Suprapubic skin (tissue), 4 donors: ENCODE results near the gene CHST12. TPM values are rescaled to one million over a fixed set of nuclear protein-coding genes. Genes with fewer than 3 reads are reported as not detected.

Experiments
- DNase-seq, 2 donors: peaks; one replicate each; pipeline ENCODE4 v3.0.0-alpha.2; 2019; ENCODE audit warnings: low spot score in 2 of 2
- H3K27ac ChIP-seq: fragments of 200-600 bp; sonication (generic); one replicate; pipeline ENCODE4 v1.5.1; 2019
- H3K27me3 ChIP-seq: fragments of 200-600 bp; sonication (generic); one replicate; pipeline ENCODE4 v1.5.1; 2019
- H3K36me3 ChIP-seq: fragments of 200-600 bp; sonication (generic); one replicate; pipeline ENCODE4 v1.5.1; 2019
- H3K4me1 ChIP-seq: fragments of 200-600 bp; sonication (generic); one replicate; pipeline ENCODE4 v1.5.1; 2019
- H3K4me3 ChIP-seq: fragments of 200-600 bp; sonication (generic); one replicate; pipeline ENCODE4 v1.5.1; 2019; ENCODE audit warnings: mild to moderate bottlenecking
- H3K9me3 ChIP-seq: fragments of 200-600 bp; sonication (generic); one replicate; pipeline ENCODE4 v1.5.1; 2019
- EP300 ChIP-seq: sonication (generic); formaldehyde crosslinking; IDR thresholded peaks from one replicate; pipeline ENCODE4 v1.6.1; 2017; ENCODE audit warnings: antibody characterized with exemption
- POLR2A ChIP-seq, 2 donors: fragments of 450-650 bp; IDR thresholded peaks; one replicate each; pipeline ENCODE4 v1.6.1; 2017; ENCODE audit warnings: antibody characterized with exemption in 2 of 2, mild to moderate bottlenecking in 2 of 2, moderate library complexity in 2 of 2
- POLR2AphosphoS5 ChIP-seq, 3 donors: sonication (generic); formaldehyde crosslinking; IDR thresholded peaks; one replicate each; pipeline ENCODE4 v1.6.1; 2017; ENCODE audit warnings: antibody characterized with exemption in 3 of 3
- WGBS: methylation state at CpG from one replicate; pipeline ENCODE4 v1.1.5; 2018; 5-methylcytosine and 5-hydroxymethylcytosine counted together
- total RNA-seq, 4 donors: library from RNA; depleted of rRNA; stranded (reverse); fragments of >200 nt; gene quantifications; one replicate each; pipeline ENCODE4 v1.1.0, GENCODE V29; 2016
- TF ChIP-seq, protein P1 (sequence below), 2 donors: fragments of 200-600 bp in 1 of 2; fragments of 450-650 bp in 1 of 2; sonication (generic) in 1 of 2; IDR thresholded peaks; one replicate each; pipeline ENCODE4 v1.5.1; 2016 to 2019; ENCODE audit warnings: antibody characterized with exemption in 2 of 2, mild to moderate bottlenecking in 1 of 2, moderate library complexity in 1 of 2

The CHST12 gene
- total RNA-seq, 4 donors from 2014 or later: 9.9 to 55.8 (median 24.5) TPM

DNA sequence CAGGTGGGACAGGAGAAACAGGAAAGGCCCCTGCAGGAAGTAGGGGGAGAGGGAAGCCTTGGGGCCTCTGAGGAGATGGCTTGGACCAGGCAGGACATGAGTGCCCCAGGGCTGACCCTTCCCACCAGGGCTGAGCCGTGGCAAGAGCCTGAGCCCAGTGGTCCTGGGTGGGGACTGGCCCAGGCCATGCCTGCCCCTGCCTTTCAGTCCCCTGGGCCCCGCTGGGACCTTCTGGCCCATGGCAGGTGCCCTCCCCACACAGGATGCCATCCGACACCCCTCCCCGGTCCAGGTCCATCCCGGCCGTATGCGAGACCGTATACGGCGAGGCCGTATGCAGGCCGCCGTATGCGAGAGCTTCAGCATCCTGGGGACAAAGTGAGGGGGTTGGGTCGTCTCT lies 70.8 kb downstream of the CHST12 start:
- Histone ChIP-seq H3K4me3 (no peak overlapping the region), H3K27ac (no peak overlapping the region), H3K36me3 (no peaks in the 10 kb centered on the region), H3K4me1 (peaks cover 34% of the 10 kb centered on the region), H3K9me3 (no peaks in the 10 kb centered on the region), H3K27me3 (no peaks in the 10 kb centered on the region)
- 60% methylated on average over 1 of the region's 15 CpGs for WGBS
- DNase-seq: no peak
- no peak for TF ChIP-seq POLR2A (IDR thresholded peaks at IDR 0.05)
- TF ChIP-seq, protein P1, sequence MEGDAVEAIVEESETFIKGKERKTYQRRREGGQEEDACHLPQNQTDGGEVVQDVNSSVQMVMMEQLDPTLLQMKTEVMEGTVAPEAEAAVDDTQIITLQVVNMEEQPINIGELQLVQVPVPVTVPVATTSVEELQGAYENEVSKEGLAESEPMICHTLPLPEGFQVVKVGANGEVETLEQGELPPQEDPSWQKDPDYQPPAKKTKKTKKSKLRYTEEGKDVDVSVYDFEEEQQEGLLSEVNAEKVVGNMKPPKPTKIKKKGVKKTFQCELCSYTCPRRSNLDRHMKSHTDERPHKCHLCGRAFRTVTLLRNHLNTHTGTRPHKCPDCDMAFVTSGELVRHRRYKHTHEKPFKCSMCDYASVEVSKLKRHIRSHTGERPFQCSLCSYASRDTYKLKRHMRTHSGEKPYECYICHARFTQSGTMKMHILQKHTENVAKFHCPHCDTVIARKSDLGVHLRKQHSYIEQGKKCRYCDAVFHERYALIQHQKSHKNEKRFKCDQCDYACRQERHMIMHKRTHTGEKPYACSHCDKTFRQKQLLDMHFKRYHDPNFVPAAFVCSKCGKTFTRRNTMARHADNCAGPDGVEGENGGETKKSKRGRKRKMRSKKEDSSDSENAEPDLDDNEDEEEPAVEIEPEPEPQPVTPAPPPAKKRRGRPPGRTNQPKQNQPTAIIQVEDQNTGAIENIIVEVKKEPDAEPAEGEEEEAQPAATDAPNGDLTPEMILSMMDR (IDR thresholded peaks at IDR 0.05): no peak
- TF ChIP-seq POLR2AphosphoS5 (IDR thresholded peaks at IDR 0.05): no peak
- TF ChIP-seq EP300: no peak

DNA sequence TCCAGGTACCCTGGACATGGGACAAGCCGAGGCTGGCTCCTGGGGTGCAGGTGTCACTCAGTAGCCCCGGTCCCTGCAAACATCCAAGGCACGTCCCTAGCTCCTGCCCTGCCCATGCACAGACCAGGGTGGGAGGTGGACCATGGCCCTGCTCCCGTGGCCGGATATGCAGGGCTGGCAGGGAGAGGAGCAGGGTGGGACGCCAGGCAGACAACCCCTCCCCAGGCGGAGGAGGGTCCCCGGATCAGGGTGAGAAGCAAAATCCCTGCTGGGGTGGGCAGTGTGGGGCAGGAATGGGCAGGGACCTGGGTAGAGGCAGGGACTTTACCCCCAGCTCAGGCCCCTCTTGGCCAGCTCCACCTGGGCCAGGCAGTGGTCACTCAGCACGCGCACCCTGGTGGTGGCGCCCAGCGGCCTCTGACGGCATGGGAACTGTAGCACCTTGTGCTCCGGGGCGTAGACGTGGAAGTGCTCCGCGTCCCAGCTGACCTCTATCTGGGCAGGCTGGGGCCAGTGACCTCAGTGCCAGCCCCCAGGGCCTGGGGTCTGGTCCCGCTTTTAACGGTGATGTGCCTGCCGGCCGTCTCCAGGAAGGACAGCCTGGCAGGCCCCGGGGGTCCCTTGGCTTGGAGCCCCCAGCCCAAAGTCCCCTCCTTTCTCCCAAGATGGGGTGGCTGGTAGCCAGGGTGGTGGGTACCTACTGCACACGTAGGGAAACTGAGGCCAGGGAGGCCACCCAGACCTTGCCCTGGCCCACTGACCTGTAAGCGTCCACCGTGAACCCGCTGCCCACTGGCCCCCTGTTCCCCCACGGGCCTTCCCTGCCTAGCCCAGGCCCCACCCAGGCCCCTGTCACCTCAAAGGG lies 71.6 kb downstream of the CHST12 start:
- Histone ChIP-seq H3K36me3 (no peaks in the 10 kb centered on the region), H3K4me1 (peaks cover 34% of the 10 kb centered on the region), H3K27me3 (no peaks in the 10 kb centered on the region), H3K4me3 (no peak overlapping the region), H3K27ac (no peak overlapping the region), H3K9me3 (no peaks in the 10 kb centered on the region)
- TF ChIP-seq, protein P1 (IDR thresholded peaks at IDR 0.05): no peak
- TF ChIP-seq POLR2A (IDR thresholded peaks at IDR 0.05) (no peak), EP300 (no peak), POLR2AphosphoS5 (IDR thresholded peaks at IDR 0.05) (no peak)
- DNase-seq: no peak
- 87% methylated on average over 14 of the region's 28 CpGs for whole genome bisulfite sequencing

DNA sequence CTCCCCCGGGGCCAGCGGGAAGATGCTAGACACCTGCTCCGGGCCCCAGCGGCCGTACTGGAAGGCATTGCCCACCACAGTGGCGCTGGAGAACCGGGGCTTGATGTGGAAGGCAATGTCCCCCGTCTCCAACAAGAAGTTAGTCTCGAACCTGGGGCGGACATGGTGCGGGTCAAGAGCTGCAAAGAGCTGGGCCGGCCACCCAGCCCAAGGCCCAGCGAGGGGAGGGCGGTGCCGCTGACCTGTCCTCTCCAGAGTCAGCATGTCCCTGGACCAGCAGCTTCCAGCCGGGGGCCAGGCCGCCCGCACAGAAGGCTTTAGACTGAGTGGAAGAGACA lies 72.2 kb downstream of the CHST12 start:
- peaks cover 34% of the 10 kb centered on the region for H3K4me1 ChIP-seq
- no peak overlapping the region for H3K27ac ChIP-seq
- H3K27me3 ChIP-seq: no peaks in the 10 kb centered on the region
- DNase-seq: no peak
- no peaks in the 10 kb centered on the region for H3K9me3 ChIP-seq
- WGBS: 96% methylated on average over 5 of the region's 18 CpGs
- no peaks in the 10 kb centered on the region for H3K36me3 ChIP-seq
- TF ChIP-seq EP300 (no peak), POLR2AphosphoS5 (IDR thresholded peaks at IDR 0.05) (no peak), POLR2A (IDR thresholded peaks at IDR 0.05) (no peak)
- TF ChIP-seq, protein P1 (IDR thresholded peaks at IDR 0.05): no peak
- no peak overlapping the region for H3K4me3 ChIP-seq

DNA sequence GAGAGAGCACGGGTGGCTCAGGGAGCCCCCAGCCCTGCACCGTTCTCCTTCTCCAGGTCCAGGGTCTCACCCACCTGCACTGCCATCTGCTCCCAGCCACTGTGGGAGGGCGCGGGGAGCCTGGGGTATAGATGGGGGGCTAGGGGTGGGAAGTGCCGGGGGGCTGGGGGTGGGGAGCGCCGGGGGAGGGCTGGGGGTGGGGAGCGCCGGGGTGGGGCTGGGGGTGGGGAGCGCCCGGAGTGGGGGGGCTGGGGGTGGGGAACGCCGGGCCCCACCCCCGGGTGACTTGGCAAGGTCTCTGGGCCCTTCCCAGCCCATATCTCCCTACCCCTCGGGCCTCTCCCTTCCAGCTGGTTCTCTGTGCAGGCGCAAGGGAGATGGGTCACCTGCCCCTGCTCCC lies 72.9 kb downstream of the CHST12 start, which contains the start of gene GRIFIN:
Gene GRIFIN, minus strand, starts transcription at position 101 of the 400 bp plus-strand sequence. Its CDS starts 15 bp downstream, at position 86.
- 46% methylated on average over 2 of the region's 16 CpGs for WGBS
- no peaks in the 10 kb centered on the region for H3K27me3 ChIP-seq
- no peak for TF ChIP-seq EP300
- TF ChIP-seq, protein P1 (IDR thresholded peaks at IDR 0.05): no peak
- no peak for TF ChIP-seq POLR2AphosphoS5 (IDR thresholded peaks at IDR 0.05)
- TF ChIP-seq POLR2A (IDR thresholded peaks at IDR 0.05): no peak

DNA sequence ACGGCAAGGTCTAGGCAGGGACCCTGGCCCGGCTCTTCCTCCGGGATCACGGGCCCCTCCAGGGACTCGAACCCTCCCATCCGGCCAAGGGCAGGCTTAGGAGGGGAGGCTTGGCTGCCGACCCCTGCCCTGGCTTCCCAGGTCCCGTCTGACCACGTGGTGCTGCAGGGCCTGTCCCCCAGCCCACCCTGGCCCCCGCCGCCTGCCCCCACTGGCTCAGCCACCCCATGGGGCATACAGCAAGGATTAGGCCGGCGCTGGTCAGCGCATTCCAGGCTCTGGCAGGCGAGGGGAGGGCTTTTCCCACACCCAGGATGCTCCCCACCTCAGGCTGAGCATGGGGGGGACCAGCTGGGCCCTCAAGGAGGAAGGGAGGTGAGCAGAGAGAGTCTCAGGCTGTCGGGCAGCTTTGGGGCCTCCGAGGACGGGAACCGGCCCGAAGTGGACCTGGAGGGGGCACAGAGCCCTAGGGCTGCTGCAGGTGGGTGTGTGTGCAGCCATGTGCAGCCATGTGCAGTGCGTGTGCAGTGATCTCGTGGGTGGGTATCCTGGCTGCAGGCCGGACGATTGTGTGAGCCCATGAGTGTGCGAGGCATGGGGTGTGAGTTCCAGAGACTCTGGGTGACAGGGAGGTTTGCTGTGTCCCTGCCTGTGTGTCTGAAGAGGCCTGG lies 73.5 kb downstream of the CHST12 start:
- WGBS: 88% methylated on average over 10 of the region's 25 CpGs
- no peak overlapping the region for H3K4me3 ChIP-seq
- peaks cover 29% of the 10 kb centered on the region for H3K4me1 ChIP-seq
- no peak for DNase-seq
- no peaks in the 10 kb centered on the region for H3K9me3 ChIP-seq
- no peaks in the 10 kb centered on the region for H3K36me3 ChIP-seq
- H3K27ac ChIP-seq: no peak overlapping the region
- TF ChIP-seq POLR2AphosphoS5 (IDR thresholded peaks at IDR 0.05): no peak
- TF ChIP-seq, protein P1 (IDR thresholded peaks at IDR 0.05): no peak
- TF ChIP-seq POLR2A (IDR thresholded peaks at IDR 0.05): no peak
- TF ChIP-seq EP300: no peak
- H3K27me3 ChIP-seq: no peaks in the 10 kb centered on the region

More for the DNA sequence above, 72.9 kb downstream of the CHST12 start, which contains the start of gene GRIFIN:
- no peak within 1 kb of the TSS for H3K27ac ChIP-seq
- H3K36me3 ChIP-seq: no peaks in the 10 kb centered on the region
- no peak within 1 kb of the TSS for H3K4me3 ChIP-seq
- H3K9me3 ChIP-seq: no peaks in the 10 kb centered on the region
- H3K4me1 ChIP-seq: peaks cover 32% of the 10 kb centered on the region
- no peak for DNase-seq
